Liver (tissue), 9 donors: ENCODE results near the gene SLC5A5. TPM values are rescaled to one million over a fixed set of nuclear protein-coding genes. Genes with fewer than 3 reads are reported as not detected.
A peak's percentile ranks its signal among the peaks of the same experiment; 100 is the strongest.

Experiments used
- DNase-seq: peaks from one replicate; pipeline ENCODE4 v3.0.0-alpha.2; 2017; ENCODE audit warnings: low spot score
- H3K27ac ChIP-seq, 2 donors: one replicate each; pipeline ENCODE4 v1.7.0; 2013; ENCODE audit warnings: inconsistent platforms in 2 of 2, low read length in 2 of 2, control low read depth in 1 of 2, low read depth in 1 of 2, mild to moderate bottlenecking in 1 of 2
- H3K27me3 ChIP-seq, 4 donors: one replicate each; pipeline versions ENCODE4 v1.6.1 to v1.7.0; 2013; ENCODE audit warnings: low read length in 3 of 4, inconsistent platforms in 1 of 4, mild to moderate bottlenecking in 1 of 4, moderate library complexity in 1 of 4; ENCODE audit not compliant: control insufficient read depth in 4 of 4, insufficient read depth in 4 of 4
- H3K36me3 ChIP-seq, 4 donors: one replicate each; pipeline versions ENCODE4 v1.6.1 to v1.7.0; 2013; ENCODE audit warnings: low read length in 3 of 4, mild to moderate bottlenecking in 3 of 4, low read depth in 1 of 4, moderate library complexity in 1 of 4; ENCODE audit not compliant: control insufficient read depth in 4 of 4, insufficient read depth in 3 of 4
- H3K4me1 ChIP-seq, 4 donors: one replicate each; pipeline versions ENCODE4 v1.6.1 to v1.7.0; 2013; ENCODE audit warnings: low read length in 3 of 4, mild to moderate bottlenecking in 3 of 4, moderate library complexity in 1 of 4; ENCODE audit not compliant: control insufficient read depth in 4 of 4, insufficient read depth in 4 of 4
- H3K4me3 ChIP-seq, 3 donors: one replicate each; pipeline versions ENCODE4 v1.6.1 to v1.7.0; 2013; ENCODE audit warnings: low read length in 3 of 3, control low read depth in 1 of 3, low read depth in 1 of 3, mild to moderate bottlenecking in 1 of 3
- H3K9ac ChIP-seq, 2 donors: one replicate each; pipeline ENCODE4 v1.7.0; 2013; ENCODE audit warnings: low read length in 2 of 2, mild to moderate bottlenecking in 2 of 2, moderate library complexity in 2 of 2, control low read depth in 1 of 2, low read depth in 1 of 2
- H3K9me3 ChIP-seq, 4 donors: one replicate each; pipeline versions ENCODE4 v1.6.1 to v1.7.0; 2013; ENCODE audit warnings: low read length in 3 of 4; ENCODE audit not compliant: control insufficient read depth in 4 of 4
- EGR1 ChIP-seq, 2 donors: IDR thresholded peaks; 2 replicates each; pipeline ENCODE4 v1.6.1; 2016 to 2018; ENCODE audit warnings: antibody characterized with exemption in 2 of 2, low read depth in 2 of 2
- FOXA1 ChIP-seq: IDR thresholded peaks from 2 replicates; pipeline ENCODE4 v1.6.1; 2016; ENCODE audit warnings: antibody characterized with exemption
- GABPA ChIP-seq, 2 donors: IDR thresholded peaks in 1 of 2; conservative IDR thresholded peaks in 1 of 2; 2 replicates each; pipeline ENCODE4 v1.6.1; 2016; ENCODE audit warnings: antibody characterized with exemption in 2 of 2, mild to moderate bottlenecking in 1 of 2, moderate library complexity in 1 of 2
- HNF4G ChIP-seq: IDR thresholded peaks from 2 replicates; pipeline ENCODE4 v1.6.1; 2016; ENCODE audit warnings: antibody characterized with exemption
- JUND ChIP-seq, 2 donors: IDR thresholded peaks; 2 replicates each; pipeline ENCODE4 v1.6.1; 2016; ENCODE audit warnings: antibody characterized with exemption in 2 of 2
- RXRA ChIP-seq, 2 donors: IDR thresholded peaks; 2 replicates each; pipeline ENCODE4 v1.6.1; 2017 to 2018; ENCODE audit warnings: antibody characterized with exemption in 2 of 2, mild to moderate bottlenecking in 1 of 2
- SP1 ChIP-seq: IDR thresholded peaks from 2 replicates; pipeline ENCODE4 v1.6.1; 2018; ENCODE audit warnings: antibody characterized with exemption, mild to moderate bottlenecking
- TAF1 ChIP-seq: conservative IDR thresholded peaks from 2 replicates; pipeline ENCODE4 v1.6.1; 2016; ENCODE audit warnings: antibody characterized with exemption, mild to moderate bottlenecking
- YY1 ChIP-seq: IDR thresholded peaks from 2 replicates; pipeline ENCODE4 v1.6.1; 2016; ENCODE audit warnings: antibody characterized with exemption, mild to moderate bottlenecking
- WGBS: extraction: QIAGEN DNeasy Blood & Tissue Kit; methylation state at CpG from one replicate; pipeline ENCODE4 v1.1.7; 2013; 5-methylcytosine and 5-hydroxymethylcytosine counted together
- polyA plus RNA-seq, 2 donors: library from polyadenylated mRNA; stranded (reverse) in 1 of 2; unstranded in 1 of 2; fragments of 200-250 nt in 1 of 2; fragments of >200 nt in 1 of 2; fragmentation: Nextera tagmentation in 1 of 2; extraction: Ambion mirVana in 1 of 2; gene quantifications; one replicate each; pipeline versions ENCODE4 v1.2.1 to v1.2.3, GENCODE V29; 2013 to 2015
- total RNA-seq, 2 donors: library from RNA; depleted of rRNA; stranded (reverse); fragments of >200 nt; gene quantifications; one replicate each; pipeline ENCODE4 v1.2.3, GENCODE V29; 2014
- TF ChIP-seq, protein P1 (sequence below): IDR thresholded peaks from 2 replicates; pipeline ENCODE4 v1.6.1; 2016; ENCODE audit warnings: antibody characterized with exemption, mild to moderate bottlenecking
- TF ChIP-seq, protein P2 (sequence below): IDR thresholded peaks from 2 replicates; pipeline ENCODE4 v1.6.1; 2016; ENCODE audit warnings: antibody characterized with exemption
- TF ChIP-seq, protein P3 (sequence below): fragments of 150-350 bp; IDR thresholded peaks from 2 replicates; pipeline ENCODE4 v1.5.1; 2017; ENCODE audit warnings: improper control_type of control experiment, low read depth, low read length; ENCODE audit not compliant: missing input control
- TF ChIP-seq, protein P4 (sequence below): IDR thresholded peaks from 2 replicates; pipeline ENCODE4 v1.6.1; 2016; ENCODE audit warnings: antibody characterized with exemption
- TF ChIP-seq, protein P5 (sequence below): IDR thresholded peaks from 2 replicates; pipeline ENCODE4 v1.6.1; 2016; ENCODE audit warnings: antibody characterized with exemption
- donor health status: healthy.
- donor health status: healthy.
- donor health status: healthy.
- donor health status: healthy.
- donor health status: healthy.

SLC5A5 gene
- total and polyA plus RNA-seq, 4 donors, result 0.09 TPM; not detected in 3

DNA sequence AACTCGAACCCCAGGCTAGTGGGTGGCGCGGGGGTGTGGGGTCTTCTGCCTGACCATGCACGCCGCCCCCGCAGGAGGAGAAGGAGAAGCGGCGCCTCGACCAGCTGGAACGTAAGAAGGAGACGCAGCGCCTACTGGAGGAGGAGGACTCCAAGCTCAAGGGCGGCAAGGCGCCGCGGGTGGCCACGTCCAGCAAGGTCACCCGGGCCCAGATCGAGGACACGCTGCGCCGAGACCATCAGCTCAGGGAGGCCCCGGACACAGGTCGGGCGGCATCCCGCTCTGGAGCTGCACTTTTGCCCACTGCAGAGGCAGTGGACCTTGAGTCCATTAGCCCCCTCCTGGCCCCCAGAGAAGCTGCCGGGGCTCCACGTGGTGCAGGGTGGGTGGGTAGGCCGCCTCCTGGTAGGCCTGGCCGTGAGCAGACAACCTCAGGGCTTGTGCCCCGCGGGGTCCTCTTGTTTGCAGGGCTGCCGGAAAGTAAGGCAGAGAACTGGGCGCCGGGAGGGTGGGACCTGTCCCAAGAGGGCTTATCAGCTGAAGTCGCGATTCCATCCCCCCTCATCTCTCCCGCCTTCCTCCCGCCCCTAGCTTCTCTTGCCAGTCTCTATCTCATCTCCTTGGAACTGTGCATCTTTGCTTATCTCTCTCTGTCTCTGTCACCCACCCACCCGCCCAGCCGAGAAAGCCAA is 71.0 kb downstream of the SLC5A5 start:
- Histone ChIP-seq H3K4me3 (no peak overlapping the region), H3K36me3 (peaks cover 0 to 8% (median 3%) of the 10 kb centered on the region in 4 donors), H3K9ac (no peak overlapping the region), H3K27ac (no peak overlapping the region), H3K27me3 (no peaks in the 10 kb centered on the region), H3K9me3 (no peaks in the 10 kb centered on the region), H3K4me1 (peaks cover 2 to 7% (median 4%) of the 10 kb centered on the region in 4 donors)
- TF ChIP-seq TAF1 (no peak), YY1 (no peak), GABPA (IDR thresholded peaks at IDR 0.05 in 1 of 2, conservative IDR thresholded peaks at IDR 0.05 in 1 of 2) (no peak), RXRA (IDR thresholded peaks at IDR 0.05) (no peak)
- TF ChIP-seq, protein P1, sequence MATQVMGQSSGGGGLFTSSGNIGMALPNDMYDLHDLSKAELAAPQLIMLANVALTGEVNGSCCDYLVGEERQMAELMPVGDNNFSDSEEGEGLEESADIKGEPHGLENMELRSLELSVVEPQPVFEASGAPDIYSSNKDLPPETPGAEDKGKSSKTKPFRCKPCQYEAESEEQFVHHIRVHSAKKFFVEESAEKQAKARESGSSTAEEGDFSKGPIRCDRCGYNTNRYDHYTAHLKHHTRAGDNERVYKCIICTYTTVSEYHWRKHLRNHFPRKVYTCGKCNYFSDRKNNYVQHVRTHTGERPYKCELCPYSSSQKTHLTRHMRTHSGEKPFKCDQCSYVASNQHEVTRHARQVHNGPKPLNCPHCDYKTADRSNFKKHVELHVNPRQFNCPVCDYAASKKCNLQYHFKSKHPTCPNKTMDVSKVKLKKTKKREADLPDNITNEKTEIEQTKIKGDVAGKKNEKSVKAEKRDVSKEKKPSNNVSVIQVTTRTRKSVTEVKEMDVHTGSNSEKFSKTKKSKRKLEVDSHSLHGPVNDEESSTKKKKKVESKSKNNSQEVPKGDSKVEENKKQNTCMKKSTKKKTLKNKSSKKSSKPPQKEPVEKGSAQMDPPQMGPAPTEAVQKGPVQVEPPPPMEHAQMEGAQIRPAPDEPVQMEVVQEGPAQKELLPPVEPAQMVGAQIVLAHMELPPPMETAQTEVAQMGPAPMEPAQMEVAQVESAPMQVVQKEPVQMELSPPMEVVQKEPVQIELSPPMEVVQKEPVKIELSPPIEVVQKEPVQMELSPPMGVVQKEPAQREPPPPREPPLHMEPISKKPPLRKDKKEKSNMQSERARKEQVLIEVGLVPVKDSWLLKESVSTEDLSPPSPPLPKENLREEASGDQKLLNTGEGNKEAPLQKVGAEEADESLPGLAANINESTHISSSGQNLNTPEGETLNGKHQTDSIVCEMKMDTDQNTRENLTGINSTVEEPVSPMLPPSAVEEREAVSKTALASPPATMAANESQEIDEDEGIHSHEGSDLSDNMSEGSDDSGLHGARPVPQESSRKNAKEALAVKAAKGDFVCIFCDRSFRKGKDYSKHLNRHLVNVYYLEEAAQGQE, result no peak
- TF ChIP-seq, protein P2, sequence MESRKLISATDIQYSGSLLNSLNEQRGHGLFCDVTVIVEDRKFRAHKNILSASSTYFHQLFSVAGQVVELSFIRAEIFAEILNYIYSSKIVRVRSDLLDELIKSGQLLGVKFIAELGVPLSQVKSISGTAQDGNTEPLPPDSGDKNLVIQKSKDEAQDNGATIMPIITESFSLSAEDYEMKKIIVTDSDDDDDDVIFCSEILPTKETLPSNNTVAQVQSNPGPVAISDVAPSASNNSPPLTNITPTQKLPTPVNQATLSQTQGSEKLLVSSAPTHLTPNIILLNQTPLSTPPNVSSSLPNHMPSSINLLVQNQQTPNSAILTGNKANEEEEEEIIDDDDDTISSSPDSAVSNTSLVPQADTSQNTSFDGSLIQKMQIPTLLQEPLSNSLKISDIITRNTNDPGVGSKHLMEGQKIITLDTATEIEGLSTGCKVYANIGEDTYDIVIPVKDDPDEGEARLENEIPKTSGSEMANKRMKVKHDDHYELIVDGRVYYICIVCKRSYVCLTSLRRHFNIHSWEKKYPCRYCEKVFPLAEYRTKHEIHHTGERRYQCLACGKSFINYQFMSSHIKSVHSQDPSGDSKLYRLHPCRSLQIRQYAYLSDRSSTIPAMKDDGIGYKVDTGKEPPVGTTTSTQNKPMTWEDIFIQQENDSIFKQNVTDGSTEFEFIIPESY, result no peak
- peak; percentile 65 for DNase-seq
- 88% methylated on average over 41 of the region's 41 CpGs for WGBS

DNA sequence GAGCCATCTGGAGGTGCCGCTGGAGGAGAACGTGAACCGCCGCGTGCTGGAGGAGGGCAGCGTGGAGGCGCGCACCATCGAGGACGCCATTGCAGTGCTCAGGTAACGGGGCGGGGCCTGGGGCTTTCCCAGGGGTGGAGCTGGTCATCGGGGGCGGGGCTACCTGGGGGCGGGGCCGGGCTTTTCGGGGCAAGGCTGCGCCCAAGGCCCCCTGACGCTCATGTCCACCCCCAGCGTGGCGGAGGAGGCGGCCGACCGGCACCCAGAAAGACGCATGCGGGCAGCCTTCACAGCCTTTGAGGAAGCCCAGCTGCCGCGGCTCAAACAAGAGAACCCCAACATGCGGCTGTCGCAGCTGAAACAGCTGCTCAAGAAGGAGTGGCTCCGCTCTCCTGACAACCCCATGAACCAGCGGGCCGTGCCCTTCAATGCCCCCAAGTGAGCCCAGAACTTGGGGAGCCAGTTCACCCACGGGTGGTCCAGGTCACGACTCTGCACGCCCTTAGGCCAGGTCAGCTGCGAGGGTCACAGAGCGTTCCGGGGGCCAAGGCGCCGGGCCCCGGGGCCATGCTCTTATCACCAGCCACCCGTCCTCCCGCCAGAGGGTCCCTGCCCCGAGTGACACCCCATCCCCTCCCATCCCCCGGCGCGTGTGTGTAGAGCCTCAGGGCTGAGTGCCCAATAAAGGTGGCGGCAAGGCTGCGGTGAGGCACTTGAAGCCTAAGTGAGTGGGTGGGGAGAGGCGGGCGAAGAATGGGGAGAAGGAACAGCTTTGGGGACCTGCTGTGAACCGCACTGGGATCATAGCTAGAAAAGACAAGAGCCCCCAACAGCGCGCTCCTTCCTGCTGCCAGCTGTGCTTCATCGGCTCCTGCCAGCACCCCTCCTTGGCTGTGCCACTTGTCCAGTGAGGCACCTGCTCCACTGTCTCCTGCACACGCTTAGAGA is 71.8 kb downstream of the SLC5A5 start:
- no peaks in the 10 kb centered on the region for H3K27me3 ChIP-seq
- no peak overlapping the region for H3K9ac ChIP-seq
- 85% methylated on average over 57 of the region's 57 CpGs for WGBS
- no peaks in the 10 kb centered on the region for H3K9me3 ChIP-seq
- H3K4me1 ChIP-seq, result peaks cover 2 to 7% (median 4%) of the 10 kb centered on the region in 4 donors
- peaks cover 0 to 8% (median 3%) of the 10 kb centered on the region in 4 donors for H3K36me3 ChIP-seq
- peak; percentile 76 for DNase-seq
- no peak overlapping the region for H3K27ac ChIP-seq
- no peak overlapping the region for H3K4me3 ChIP-seq
- TF ChIP-seq EGR1 (IDR thresholded peaks at IDR 0.05; ENCODE audit: low read depth in 2 of 2), result no peak
- TF ChIP-seq TAF1, result no peak
- TF ChIP-seq, protein P3, sequence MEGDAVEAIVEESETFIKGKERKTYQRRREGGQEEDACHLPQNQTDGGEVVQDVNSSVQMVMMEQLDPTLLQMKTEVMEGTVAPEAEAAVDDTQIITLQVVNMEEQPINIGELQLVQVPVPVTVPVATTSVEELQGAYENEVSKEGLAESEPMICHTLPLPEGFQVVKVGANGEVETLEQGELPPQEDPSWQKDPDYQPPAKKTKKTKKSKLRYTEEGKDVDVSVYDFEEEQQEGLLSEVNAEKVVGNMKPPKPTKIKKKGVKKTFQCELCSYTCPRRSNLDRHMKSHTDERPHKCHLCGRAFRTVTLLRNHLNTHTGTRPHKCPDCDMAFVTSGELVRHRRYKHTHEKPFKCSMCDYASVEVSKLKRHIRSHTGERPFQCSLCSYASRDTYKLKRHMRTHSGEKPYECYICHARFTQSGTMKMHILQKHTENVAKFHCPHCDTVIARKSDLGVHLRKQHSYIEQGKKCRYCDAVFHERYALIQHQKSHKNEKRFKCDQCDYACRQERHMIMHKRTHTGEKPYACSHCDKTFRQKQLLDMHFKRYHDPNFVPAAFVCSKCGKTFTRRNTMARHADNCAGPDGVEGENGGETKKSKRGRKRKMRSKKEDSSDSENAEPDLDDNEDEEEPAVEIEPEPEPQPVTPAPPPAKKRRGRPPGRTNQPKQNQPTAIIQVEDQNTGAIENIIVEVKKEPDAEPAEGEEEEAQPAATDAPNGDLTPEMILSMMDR, result no peak
- TF ChIP-seq RXRA (IDR thresholded peaks at IDR 0.05), result no peak
- TF ChIP-seq HNF4G, result no peak
- TF ChIP-seq JUND (IDR thresholded peaks at IDR 0.05), result no peak
- TF ChIP-seq SP1, result no peak
- TF ChIP-seq, protein P2, result no peak
- TF ChIP-seq, protein P4, sequence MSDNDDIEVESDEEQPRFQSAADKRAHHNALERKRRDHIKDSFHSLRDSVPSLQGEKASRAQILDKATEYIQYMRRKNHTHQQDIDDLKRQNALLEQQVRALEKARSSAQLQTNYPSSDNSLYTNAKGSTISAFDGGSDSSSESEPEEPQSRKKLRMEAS, result no peak
- TF ChIP-seq, protein P5, sequence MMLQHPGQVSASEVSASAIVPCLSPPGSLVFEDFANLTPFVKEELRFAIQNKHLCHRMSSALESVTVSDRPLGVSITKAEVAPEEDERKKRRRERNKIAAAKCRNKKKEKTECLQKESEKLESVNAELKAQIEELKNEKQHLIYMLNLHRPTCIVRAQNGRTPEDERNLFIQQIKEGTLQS, result no peak
- no peak for TF ChIP-seq YY1
- TF ChIP-seq, protein P1, result no peak
- no peak for TF ChIP-seq FOXA1
